ENCODE data around the gene RNF144B.
"Not testable (repeated sequence)": the region's sequence is repeated elsewhere in the genome, so short reads cannot be mapped to it uniquely, and the experiment has no call there.

RNF144B gene

DNA sequence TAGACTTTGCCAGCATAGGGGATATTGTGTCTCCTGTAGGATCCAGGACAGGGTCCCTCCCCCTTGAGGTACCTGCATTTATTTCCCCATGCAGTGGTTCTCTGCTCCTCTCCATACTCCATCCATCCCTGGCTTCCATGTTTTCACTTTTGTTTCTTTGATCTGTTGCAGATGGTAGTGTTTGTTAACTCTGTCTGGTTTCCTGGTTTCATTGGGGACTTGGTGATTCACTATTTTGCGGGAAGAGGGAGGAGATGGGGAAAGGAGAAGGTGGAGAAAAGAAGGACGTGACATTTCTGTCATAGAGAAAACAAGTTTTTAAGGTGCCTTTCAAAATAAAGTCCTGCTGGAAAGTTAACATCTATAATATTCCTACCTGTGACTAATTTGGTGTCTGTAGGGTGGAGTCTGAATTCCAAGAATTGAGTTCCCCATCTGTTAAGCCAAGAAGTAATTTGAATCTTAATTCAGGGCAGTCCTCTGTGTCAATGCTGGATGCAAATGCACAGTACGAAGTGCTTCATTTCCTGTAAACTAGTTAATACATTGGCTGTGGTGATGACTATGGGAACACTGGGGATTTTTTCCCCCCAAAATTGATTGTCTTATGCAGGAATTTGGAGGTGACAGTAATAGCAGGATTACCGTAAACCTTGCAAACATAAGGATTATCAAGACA, 6.9 kb upstream of the RNF144B start:
- no peak for DNase-seq

DNA sequence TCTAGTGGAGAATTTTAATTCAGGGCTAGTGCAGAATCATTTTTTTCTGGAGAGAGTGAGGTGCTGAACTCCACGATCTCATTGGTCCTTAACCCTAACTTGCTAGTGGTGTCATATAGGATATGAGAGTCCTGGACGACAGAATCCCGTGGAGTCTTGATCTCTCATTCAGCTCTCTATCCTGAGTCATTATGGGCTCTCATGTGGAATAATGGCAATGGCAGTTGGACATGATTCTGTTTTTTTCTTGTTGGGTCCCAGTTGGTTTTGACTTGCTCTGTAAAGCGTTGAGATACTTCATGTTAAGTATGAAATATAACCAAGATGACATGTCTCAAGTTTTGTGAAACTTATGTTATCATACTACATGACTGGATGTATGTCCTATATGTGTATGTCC, 6.3 kb upstream of the RNF144B start:
- DNase-seq = no peak

DNA sequence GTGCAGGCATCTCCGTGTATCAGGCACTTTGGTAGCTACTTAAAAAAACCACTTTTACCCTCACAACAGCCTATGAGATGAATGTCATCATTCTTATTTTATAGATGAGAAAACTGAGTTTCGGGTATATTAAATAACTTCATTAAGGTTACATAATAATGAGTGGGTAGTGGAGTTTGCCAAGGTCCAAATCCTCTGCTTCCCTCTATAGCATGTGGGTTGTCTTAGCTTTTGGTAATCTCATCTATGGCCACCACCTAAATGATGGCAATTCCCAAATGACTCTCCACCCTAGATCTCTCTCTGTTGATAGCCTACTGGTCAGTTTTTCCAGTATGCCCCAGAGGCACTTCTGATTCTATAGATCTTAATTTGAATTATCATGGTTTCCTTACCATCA, 3.7 kb upstream of the RNF144B start:
- DNase-seq = no peak

DNA sequence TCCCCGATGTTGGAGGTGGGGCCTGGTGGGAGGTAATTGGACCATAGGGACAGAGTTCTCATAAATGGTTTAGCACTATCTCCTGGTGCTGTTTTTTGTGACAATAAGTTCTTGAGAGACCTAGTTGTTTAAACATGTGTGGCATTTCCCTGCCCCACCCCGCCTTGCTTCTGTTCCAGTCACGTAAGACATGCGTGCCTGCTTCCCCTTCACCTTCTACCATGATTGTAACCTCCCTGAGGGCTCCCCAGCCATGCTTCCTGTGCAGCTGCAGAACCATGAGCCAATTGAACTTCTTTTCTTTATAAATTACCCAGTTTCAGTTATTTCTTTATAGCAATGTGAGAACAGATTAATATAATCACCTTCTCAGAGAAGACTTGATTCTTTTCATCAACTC, 2.5 kb upstream of the RNF144B start:
- DNase-seq = no peak

DNA sequence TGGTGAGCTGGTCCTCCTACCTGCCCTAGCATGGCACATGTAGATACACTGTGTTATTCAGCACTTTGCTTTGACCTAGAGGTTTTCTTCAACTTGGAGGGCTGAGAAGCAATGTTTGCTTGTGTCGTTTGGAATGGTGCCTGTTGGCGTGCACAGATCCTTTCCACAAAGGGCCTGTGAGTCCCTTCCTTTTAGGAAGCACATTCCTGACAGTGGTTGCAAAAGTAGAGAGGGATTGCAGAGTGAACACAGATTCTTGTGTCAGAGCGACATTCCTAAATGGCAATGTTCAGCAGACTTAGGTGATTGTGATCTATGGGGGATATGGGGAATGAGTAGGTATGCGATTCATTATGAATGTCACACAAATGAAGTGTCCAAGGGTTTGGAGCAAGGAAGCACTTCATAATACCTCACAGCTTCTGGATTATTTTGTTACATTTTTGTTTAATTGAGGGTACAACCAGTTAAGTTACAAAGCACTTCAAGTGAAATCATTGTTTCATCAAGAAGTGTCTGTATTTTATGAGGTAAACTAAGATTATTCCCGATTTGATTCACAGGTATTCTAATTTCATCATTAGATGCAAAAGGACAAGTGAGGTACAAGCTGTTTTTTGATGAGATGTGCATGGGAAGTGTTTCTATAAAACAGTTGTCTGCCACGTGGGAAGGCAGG, 713 bp upstream of the RNF144B start:
- no peak for DNase-seq

DNA sequence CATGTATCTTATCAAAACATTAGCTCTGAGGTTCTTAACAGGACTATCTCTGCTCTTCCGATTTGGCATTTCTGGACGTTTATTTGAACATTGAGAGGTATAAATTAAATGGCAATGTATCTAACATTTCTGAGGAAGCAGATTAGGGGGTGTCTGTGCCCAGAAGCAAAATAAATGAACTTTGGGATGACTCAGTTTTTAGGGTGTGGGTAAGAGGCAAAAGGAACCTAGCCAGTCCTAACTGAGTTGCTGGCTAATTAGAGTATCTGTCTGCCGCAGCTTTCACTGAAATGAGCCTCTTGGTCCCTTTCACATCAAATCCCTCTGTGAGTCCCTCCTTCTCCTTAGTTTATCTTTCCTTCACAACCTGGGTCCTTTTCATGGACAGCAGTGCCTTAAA, 1.1 kb downstream of the RNF144B start:
- DNase-seq = no peak

DNA sequence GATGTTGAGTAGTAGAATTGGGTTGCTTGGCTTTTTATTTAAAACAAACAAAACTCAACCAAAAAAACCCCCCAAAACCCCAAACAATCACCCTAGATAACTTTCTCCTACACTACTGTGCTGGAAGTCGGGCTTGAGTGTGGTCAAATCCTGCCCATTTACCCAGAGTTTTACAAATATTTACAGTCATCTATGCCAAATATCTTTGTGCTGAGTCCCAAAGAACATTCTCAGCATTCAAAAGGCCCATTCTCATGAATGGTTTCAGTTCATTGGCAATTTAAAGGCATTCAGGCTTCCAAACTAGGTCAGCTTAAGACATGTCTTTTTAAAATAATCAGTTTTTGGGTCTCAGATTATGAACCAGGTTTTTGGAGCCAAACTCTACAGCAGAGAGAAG, 1.8 kb downstream of the RNF144B start:
- DNase-seq = no peak

DNA sequence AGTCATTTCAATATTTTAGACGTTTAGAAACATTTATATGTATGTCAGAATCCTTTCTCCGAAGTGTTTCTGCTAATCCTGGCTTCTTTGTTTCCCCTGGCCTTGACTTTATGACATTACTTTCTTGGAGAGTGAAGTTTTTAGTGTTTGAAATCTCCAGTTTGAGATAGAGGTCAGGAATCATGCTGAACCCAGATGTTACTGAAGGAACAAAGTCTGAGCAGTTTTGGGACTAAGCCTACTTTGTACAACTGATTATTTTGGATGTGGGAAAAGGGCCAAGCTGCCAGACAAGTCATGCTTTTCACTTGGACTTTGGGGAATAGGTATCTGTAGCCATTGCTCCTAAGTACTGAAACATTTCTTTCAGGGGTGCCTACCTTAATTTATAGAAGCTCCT, 2.3 kb downstream of the RNF144B start:
- DNase-seq = no peak

DNA sequence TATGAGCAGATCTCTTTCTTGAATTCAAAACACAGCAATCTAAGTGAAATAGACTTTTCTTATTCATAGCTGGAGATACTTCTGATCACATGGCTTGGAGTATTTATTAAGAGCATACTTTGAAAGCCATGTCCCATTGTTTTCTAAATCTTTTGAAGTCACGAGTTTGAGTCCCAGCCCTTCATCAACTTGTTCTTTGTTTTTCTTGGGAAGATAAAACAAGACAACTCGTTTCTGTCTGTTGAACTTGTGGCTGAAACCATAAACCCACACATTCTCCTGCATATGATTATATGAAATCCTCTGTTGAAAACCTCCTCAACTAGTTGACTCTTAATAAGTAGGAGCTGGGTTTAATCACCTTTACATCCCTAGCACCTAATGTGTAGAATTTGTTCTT, 3.3 kb downstream of the RNF144B start:
- no peak for DNase-seq

DNA sequence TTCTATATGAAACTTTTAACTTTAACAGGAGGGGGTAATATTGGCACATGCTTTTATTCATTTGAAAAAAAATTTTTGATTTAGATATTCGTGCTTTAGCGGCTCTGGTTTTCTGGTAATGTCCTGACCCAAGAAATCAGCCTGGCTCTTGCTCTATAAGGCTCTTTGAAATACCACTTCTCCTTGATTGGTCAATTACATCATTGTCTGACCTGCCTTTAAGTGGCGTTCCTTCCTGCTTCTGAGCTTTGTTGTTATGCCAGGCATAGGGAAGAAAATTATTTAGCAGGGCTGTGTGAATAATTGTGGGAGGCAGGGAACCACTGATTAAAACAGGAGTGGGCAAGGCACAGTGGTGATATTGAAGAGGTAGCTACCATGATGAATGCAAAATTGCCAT, 3.9 kb downstream of the RNF144B start:
- DNase-seq = no peak

DNA sequence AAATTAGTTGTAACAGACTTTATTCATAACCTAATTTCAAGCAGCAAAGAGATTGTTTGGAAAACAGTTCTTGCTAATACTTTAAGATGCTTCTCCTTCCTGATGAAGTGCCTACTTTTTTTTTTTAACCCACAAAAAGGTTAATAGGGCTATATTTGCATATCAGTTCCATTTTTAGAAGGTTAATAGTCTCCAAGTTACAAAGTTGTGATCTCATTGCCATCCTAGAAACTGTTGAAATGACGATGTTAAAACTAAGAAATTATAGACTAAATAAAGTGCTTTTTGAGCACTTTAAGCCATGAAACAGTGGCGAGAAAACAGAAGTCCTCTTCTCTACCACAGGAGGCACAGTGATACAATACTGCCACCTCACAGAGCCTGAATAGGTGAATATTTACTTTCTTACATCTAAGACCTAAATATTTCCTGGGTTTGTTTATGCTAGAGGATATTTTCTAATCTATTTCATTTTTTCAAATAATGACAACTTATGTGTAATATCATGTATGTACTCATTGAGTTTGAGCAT, 5.3 kb downstream of the RNF144B start:
- DNase-seq = no peak

DNA sequence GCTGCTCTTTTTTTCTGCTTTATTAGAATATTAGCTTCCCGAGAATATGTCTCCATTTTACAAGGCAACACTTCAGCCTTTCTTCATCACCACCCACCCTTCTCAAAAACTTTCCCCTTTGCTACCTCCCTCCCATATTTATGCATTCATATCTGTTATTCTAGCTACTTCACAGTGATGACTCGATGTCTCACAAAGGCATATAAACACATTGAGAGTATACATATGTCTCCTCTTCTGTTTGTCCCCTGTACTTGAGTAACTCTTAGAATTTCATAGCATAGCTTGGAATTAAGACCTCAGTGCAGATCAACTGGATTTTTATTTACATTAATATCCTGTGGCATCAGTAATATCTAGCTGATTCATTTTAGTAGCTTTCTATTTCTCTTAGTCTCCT, 6.5 kb downstream of the RNF144B start:
- DNase-seq = no peak

DNA sequence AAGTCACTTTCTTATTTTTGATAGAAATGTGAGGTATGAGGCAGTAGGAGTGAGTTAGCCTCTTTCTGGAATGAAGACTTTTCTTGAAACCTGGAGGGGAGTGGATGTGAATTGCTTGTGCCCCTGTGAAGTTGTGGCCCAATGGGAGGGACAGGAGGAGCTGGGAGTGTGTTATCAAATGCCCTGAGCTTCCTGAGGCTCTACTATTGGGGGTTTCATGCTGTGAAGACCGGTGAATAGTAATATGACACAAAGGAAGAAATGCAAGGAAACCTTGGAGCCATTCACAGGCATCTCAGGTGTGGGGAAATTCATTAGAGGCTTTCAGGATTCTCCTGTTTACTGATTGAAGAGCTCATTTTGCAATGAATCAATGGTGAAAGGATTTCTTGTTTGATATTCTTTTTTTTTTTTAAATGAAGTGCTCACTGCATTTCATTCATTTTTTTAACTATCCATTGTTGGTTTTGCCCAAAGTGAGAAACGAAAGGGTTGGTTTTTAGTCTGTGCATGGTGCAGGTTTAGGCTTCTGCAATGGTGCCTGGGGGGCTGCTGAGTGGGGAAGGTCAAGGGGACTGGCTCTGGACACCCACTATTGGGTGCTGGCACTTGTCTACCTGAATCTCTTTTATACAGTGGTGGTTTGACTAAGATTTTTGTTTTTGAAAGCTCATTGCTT, 8.2 kb downstream of the RNF144B start:
- no peak for DNase-seq

DNA sequence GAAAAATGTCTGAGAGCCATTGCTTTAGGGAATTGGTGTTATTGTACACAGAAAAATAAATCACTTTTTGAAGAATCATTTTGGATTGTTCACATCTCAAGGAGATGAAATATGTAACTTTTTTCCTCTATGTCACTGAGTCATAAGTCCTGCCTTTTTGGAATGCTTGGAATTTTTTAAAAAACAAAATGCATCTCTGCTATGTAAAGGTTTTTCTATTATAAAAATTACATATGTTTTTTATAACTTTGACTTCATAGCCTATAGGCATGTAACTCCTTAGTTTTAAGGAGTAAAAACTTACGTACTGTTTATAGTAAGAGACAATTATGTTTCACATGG, 8.7 kb downstream of the RNF144B start:
- no peak for DNase-seq

DNA sequence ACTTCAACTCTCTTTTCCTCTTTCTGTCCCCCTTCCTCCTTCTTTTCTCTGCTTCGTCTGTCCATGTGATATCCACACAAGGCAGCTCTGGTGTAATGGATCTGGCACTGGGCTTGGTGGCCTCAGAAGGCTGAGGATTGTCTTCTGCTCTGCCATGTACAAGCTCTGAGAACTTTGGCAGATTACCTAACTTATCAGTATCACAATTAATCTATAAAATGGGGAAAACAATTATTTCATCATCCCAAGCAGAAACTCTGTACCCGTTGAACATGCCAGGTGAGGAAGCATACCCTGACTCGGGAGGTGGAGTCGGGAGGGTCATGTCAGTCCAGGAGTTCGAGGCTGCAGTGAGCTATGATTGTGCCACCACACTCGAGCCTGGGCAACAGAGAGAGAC, 10.6 kb downstream of the RNF144B start:
- no peak for DNase-seq

DNA sequence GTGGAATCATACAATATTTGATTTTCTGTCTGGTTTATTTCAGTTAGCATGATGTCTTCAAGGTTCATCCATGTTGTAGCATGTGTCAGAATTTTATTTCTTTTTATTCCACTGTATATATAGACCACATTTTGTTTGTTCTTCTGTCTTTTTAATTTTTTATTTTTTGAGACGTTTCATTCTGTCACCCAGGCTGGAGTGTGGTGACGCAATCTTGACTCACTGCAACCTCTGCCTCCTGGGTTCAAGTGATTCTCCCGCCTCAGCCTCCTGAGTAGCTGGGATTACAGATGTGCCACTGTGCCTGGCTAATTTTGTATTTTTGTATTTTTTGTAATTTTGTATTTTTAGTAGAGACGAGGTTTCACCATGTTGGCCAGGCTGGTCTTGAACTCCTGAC, 11.1 kb downstream of the RNF144B start:
- not testable (repeated sequence) for DNase-seq

DNA sequence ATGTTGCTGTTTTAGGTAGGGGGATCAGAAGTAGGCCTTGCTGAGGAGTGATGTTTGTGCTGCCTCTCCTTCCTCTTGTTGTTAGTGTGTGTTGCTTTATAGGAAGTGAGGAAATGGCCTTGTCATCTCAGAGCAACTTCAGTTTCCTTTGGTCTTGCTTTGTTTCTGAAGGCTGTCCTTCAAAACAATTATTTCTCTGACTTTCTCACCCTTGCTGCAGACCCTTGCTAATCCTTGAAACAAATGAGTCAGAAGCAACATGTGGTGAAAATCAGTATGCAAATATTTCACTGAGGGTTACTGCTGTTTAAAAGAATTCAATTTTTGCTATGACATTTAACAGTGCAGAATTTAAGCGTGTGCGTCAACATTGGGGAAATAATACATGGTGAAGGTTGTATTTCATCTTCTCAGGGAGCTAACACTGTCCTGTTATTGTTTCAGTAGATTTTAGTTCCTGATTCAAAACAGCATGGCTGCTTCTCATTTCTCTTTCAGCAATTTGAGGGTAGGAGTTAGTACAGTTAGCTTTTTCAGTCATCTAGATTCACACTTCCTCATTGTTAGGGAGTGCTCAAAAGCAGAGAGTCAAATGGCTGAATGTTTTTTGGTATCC, 13.8 kb downstream of the RNF144B start:
- no peak for DNase-seq

DNA sequence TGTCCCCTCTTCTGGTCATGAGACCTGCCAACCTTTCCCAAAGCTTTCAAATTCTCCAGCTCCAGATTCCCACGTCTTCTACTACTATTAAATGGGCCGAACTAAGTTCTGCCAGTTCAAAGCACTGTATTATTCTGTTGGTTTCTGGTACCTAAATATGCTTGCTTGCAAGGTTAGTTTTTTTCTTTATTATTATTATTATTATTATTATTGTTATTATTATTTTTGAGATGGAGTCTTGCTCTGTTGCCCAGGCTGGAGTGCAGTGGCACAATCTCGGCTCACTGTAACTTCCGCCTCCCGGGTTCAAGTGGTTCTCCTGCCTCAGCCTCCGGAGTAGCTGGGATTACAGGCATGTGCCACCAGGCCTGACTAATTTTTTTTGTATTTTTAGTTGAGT, 17.8 kb downstream of the RNF144B start:
- not testable (repeated sequence) for DNase-seq

DNA sequence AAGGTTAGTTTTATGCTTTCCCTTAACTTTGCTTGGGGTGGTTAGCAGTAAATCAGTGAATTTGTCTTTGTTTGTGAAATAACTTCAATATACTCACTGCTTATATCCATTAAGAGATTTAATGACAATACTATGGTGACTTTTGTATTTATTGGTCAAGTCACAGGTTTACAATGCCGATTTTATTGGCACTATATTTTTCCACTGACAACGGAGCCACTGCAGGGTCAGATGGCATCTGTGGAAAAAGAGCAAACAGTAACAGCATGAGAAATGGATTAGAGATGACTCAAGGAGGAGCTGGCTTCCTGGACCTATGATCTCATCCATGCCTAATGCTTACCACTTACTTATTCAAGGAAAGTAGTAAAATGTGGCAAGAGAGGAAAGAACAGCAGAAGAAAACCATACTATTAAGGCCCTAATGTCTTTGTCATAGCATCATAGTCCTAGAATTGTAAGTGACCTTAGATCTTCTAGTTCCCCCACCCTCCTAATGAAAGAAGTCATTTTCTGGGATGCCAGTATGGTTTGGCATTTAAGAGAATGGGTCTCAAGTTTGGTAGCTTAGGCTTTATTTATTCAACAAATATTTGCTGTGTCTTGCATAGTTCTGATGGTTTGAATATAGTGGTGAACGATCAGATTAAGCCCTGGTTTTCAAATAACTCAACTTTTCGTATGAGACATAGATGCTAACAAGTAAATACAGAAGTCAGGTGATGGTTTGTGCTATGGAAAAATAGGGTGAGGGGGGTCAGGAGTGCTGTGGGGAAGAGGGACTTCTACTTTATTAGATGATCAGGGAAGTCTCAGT, 18.5 kb downstream of the RNF144B start:
- DNase-seq = no peak

DNA sequence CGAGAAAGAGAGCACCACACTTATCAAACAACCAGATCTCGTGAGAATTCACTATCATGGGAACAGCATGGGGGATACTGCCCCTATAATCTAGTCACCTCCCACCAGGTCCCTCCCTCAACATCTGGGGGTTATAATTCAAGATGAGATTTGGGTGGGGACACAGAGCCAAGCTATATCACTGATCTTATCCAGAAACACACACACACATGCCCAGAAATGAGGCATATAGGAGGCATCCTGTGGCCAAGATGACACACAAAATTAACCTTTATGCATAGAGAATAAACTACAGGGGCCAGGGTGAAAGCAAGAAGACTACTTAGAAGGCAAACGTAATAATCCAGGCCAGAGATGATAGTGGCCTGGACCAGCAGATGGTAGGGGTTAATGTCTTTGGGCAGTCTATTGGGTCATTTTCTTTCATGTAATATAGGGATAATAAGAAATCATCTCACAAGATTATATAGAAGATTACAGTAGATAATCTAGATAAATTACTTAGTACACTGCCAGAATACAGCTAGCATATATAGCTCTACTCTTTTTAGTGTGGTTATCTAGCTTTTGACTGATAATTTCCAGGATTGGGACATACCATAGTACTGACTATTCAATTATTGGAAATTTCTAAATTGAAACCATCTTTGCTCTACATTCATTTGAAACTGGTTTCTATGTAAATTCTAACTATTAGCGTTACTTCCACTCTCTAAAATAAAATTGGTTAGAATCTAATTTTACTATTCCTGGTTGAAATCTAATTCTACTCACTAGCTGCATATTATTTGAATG, 20.0 kb downstream of the RNF144B start:
- DNase-seq = no peak

DNA sequence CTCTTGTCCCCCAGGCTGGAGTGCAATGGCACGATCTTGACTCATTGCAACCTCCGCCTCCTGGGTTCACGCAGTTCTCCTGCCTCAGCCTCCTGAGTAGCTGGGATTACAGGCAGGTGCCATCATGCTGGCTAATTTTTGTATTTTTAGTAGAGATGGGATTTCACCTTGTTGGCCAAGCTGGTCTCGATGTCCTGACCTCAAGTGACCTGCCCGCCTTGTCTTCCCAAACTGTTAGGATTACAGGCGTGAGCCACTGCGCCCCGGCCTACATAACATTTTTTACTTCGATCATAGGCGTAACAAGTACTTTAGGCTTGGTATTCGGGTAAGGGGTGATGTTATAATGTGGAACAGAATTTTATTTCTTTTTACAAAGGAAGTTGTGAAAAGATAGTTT, 22.5 kb downstream of the RNF144B start:
- DNase-seq = not testable (repeated sequence)

DNA sequence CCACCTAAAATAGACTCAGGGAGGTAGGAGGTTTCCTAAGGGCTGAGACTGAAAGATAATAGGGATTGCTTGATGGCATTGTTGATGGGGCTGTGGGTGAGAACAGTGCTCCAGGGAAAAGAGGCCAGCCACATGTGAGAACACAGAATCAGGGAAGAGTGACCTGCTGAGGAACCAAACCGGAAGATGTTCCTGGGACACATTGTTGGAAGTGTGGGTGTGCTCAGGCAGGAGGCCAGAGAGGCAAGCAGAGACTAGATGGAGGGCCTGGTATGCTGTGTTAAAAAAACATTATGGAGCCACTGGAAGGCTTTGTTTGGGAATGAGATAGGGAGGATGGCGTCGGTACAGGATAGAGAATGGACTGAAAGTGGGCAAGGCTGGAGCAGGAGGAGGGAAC, 23.3 kb downstream of the RNF144B start:
- DNase-seq = no peak
